NCI-H2081 treated with DMSO at 0.1 percent for 48 hours (cell line): ENCODE data around the gene AP1S1.
"Not testable (repeated sequence)": the region's sequence is repeated elsewhere in the genome, so short reads cannot be mapped to it uniquely, and the experiment has no call there.

Experiments used
- DNase-seq: peaks from one replicate; lab custom pipeline; 2025; lab: John Stamatoyannopoulos, UW

The AP1S1 gene

GRCh38 chr7:101201695-101202602 is 47.7 kb downstream of the AP1S1 start:
- no peak for DNase-seq

- no peak for DNase-seq
Measured at GRCh38 chr7:101202603-101202918, 48.3 kb downstream of the AP1S1 start.

DNA sequence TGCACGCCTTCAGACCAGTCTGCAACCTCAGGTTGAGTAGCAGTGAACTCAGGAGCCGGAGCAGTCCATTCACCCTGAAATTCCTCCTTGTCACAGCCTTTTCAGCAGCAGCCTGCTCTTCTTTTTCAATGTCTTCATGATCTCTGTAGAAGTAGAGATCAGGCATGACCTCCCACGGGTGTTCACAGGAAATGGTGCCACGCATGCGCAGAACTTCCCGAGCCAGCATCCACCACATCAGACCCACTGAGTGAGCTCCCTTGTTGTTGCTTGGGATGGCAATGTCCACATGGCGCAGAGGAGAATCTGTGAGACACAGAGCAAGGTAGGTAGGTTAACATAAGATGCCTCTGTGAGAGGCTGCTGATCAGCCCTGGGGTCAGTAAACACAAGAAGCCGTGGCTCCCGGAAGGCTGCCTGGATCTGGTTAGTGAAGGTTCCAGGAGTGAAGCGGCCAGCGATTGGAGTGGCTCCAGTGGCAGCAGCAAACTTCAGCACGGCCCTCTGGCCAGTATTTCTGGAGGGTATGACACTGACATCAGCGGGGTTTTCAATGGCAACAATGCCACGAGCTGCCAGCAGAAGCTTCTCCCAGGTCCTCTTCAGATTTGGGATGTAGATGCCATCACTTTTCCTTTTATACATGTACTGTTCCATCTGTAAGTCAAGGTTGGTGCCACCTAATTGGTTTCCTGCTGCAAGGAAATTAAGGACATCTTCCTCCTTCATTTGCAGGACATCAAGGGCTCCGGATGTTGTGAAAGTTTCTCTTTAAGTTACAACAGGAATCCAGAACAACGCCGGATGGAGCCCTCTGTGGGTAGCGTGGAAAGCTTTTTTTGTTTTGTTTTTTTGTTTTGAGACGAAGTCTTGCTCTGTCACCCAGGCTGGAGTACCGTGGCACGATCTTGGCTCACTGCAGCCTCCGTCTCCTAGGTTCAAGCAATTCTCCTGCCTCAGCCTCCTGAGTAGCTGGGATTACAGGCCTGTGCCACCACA is 49.8 kb downstream of the AP1S1 start:
- not testable (repeated sequence) for DNase-seq

DNA sequence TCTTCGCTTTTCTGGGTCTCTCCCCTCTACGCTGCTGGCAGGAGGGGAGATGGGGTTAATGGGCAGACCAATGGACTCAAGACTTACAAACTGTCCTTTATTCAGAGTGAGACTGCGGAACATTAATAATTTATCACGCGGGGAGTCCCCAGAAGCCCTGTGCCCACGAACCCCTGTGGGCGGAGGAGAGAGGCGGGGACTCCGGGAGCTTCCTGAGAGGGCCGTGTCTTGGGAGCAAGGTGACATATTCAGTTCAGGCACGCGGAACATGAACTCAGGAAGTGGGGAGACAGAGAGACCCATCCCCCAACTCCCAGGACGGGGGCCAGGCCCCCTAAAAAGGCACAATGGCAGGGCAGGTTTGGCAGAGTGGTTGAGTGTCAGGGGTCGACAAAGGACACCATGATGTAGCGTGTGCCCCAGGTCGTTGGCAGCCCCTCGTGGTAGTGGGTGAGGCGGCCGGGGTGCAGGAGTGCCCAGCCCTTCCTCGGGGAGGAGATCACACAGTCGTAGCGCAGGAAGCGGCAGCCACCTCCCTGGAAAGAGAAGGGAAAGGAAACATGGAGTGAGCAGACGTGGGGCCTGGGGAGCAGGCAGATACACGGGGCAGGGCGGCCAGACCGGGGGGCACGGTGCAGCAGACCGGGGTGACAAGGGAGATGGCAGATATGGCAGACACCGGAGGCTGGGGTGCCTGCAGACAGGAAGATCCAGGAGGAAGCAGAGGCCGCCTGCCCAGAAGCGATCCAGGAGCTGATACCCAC is 51.8 kb downstream of the AP1S1 start:
- no peak for DNase-seq

DNA sequence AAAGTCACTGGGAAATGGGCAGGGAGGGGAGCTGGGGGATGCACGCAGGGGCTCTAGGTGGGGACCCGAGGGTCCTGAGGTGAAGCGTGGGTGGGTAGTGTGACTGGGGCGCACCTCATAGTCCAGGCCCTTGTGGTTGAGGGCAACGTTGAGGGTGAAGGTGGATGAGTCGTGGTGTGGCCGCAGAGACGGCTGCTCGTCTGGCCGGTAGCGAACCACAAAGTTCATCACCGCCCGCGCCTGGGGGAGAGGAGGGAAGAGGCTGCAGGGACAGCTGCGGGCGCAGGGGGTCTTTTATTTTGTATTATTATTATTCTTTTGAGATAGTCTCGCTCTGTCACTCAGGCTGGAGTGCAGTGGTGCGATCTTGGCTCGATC is 52.4 kb downstream of the AP1S1 start:
- DNase-seq = no peak

DNA sequence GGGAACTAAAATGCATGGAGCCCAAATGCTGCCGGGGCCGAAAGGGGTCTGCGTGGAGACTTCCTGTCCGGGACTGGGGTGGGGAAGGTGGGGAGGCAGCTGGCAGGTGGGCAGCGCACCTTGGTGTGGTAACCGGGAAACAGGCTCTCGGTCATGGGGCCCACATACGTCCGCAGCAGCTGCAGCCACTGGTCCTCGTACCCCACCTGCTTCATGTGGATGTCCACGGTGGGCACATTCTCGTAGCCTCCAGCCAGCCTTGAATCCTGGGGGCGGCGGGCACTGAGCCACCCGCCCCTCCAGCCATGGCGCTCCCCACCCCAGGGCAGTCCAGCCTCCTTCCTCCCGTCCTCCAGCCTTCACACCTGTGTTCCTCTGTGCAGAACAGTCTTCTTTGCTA is 53.2 kb downstream of the AP1S1 start:
- no peak for DNase-seq

DNA sequence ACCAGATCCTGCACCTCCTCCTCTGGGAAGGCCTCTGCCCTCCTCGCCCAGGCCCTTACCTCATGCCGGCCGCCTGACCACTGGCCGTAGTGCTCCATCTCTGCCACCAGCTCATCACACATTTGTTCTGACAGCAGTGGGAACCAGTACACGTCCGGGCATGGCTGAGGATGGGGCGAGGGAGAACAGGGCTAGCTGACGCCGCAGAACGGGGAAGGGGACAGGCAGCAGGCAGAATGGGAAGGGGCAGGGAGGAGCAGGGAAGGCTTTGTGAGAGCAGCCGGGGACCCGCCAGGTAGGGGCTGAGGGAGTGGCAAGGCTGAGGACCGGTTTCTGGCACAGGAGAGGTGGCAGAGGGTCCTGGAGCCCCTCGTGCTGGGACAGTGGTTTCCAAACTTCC is 54.5 kb downstream of the AP1S1 start:
- DNase-seq = no peak

DNA sequence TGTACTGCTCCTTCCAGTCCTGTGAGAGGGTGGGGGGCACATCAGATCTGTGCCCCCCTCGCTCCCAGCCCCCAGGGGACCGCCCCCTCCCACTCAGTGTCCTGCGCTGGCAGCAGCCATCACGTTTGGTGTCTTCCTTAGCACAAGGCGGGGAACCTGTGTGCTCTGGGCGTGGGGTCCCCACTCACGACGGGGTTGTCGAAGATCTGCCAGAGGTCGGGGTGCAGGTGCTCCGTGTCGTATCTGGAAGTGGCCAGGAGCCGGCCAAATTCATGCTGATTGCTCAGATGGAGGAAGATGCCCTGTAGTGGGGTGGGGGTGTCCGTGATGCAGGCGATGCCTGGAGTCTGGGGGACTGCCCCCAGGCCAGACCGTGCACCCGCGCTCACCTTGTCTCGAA is 55.9 kb downstream of the AP1S1 start:
- no peak for DNase-seq
